Thoracic aorta (tissue), 2 donors: Measurements from ENCODE around the gene LAMC3. TPM values are rescaled to one million over a fixed set of nuclear protein-coding genes. Genes with fewer than 3 reads are reported as not detected.

Experiments
- ATAC-seq: fragments of 150-250 bp; one replicate; pipeline ENCODE4 v1.8.0; 2017; ENCODE audit warnings: low read depth; ENCODE audit not compliant: insufficient number of reproducible peaks, low FRiP score
- DNase-seq: peaks from one replicate; pipeline ENCODE4 v3.0.0-alpha.2; 2020; ENCODE audit warnings: low spot score
- H3K27ac ChIP-seq, 2 donors: fragments of 200-600 bp; sonication (generic); 1 replicate in 1 of 2; 2 replicates in 1 of 2; pipeline ENCODE4 v1.5.1; 2016; ENCODE audit warnings: mild to moderate bottlenecking in 2 of 2, moderate library complexity in 2 of 2
- H3K27me3 ChIP-seq: fragments of 200-600 bp; sonication (generic); replicated peaks from 2 replicates; pipeline ENCODE4 v1.6.0; 2016; ENCODE audit warnings: mild to moderate bottlenecking; ENCODE audit not compliant: insufficient read depth
- H3K36me3 ChIP-seq: fragments of 200-600 bp; sonication (generic); one replicate; pipeline ENCODE4 v1.5.1; 2016
- H3K4me1 ChIP-seq, 2 donors: fragments of 200-600 bp; sonication (generic); 1 replicate in 1 of 2; 2 replicates in 1 of 2; pipeline versions ENCODE4 v1.5.1 to v1.6.0; 2016; ENCODE audit warnings: low read depth in 2 of 2, mild to moderate bottlenecking in 1 of 2; ENCODE audit not compliant: control insufficient read depth in 1 of 2
- H3K4me3 ChIP-seq: fragments of 200-600 bp; sonication (generic); 2 replicates; pipeline ENCODE4 v1.5.1; 2016; ENCODE audit warnings: mild to moderate bottlenecking
- H3K9me3 ChIP-seq: fragments of 200-600 bp; sonication (generic); 2 replicates; pipeline ENCODE4 v1.5.1; 2016
- total RNA-seq, 2 donors: library from RNA; depleted of rRNA; stranded (reverse); fragments of >200 nt; gene quantifications; one replicate each; pipeline versions ENCODE4 v1.1.0 to v1.2.3, GENCODE V29; 2016
- TF ChIP-seq, protein P1 (sequence below): fragments of 200-600 bp; sonication (generic); IDR thresholded peaks from one replicate; pipeline ENCODE4 v1.5.1; 2019; ENCODE audit warnings: antibody characterized with exemption

The LAMC3 gene
- total RNA-seq, 2 donors from 2014 or later = 0.54 to 2.8 TPM

DNA sequence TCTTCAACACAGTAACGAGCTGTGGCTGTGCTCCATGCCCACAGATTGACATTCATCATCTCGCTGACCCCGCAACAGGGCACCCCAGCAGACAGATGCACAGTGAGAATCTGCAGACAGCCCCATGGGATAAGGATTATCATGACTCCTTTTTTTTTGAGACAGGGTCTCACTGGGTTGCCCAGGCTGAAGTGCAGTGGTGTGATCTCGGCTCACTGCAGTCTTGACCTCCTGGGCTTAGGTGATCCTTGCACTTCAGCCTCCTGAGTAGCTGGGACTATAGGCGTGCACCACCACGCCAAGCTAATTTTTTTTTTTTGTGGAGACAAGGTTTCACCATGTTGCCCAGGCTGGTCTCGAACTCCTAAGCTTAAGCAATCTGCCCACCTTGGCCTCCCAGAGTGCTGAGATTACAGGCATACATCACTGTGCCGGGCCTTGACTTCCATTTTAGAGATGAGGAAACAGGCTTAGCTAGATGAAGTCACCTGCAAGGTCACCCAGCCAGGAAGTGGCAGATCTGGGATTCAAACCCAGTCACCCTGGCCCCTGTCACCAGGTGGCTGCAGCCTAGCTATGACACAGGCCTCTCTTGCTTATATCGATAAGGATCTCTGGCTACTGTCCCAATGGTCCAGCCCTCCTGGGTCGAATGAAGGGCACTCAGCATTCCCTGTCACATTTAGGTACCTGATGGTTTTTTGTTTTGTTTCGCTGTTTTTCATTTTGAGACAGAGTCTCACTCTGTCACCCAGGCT is 92.4 kb downstream of the LAMC3 start:
- Histone ChIP-seq H3K27me3 (no peaks in the 10 kb centered on the region), H3K27ac (no peak overlapping the region), H3K4me1 (peaks cover 2 to 36% of the 10 kb centered on the region in 2 donors), H3K9me3 (no peaks in the 10 kb centered on the region), H3K36me3 (no peaks in the 10 kb centered on the region), H3K4me3 (no peak overlapping the region)
- DNase-seq (no peak), ATAC-seq (no peak)
- TF ChIP-seq, protein P1, sequence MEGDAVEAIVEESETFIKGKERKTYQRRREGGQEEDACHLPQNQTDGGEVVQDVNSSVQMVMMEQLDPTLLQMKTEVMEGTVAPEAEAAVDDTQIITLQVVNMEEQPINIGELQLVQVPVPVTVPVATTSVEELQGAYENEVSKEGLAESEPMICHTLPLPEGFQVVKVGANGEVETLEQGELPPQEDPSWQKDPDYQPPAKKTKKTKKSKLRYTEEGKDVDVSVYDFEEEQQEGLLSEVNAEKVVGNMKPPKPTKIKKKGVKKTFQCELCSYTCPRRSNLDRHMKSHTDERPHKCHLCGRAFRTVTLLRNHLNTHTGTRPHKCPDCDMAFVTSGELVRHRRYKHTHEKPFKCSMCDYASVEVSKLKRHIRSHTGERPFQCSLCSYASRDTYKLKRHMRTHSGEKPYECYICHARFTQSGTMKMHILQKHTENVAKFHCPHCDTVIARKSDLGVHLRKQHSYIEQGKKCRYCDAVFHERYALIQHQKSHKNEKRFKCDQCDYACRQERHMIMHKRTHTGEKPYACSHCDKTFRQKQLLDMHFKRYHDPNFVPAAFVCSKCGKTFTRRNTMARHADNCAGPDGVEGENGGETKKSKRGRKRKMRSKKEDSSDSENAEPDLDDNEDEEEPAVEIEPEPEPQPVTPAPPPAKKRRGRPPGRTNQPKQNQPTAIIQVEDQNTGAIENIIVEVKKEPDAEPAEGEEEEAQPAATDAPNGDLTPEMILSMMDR = no peak

DNA sequence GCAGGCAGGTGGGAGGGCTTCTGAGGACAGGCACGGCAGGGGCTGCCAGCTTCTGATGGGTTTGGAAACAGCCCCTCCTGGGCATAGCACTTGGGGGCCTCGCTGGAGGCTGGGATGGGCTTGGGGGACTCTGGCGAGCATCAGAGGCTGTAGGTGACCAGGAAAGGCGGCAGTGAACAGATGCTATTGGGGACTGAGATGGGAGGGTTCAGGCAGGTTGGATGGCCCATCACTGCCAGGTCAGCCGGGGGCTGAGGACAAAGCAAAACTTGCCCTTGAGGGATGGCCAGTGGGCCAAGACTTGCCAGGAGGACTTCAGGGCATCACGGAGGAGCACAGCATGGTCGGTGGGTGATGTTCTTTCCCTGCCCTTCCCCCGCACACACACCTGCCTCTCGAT is 94.0 kb downstream of the LAMC3 start:
- peaks cover 2 to 20% of the 10 kb centered on the region in 2 donors for H3K4me1 ChIP-seq
- H3K27me3 ChIP-seq = no peaks in the 10 kb centered on the region
- no peak overlapping the region for H3K27ac ChIP-seq

DNA sequence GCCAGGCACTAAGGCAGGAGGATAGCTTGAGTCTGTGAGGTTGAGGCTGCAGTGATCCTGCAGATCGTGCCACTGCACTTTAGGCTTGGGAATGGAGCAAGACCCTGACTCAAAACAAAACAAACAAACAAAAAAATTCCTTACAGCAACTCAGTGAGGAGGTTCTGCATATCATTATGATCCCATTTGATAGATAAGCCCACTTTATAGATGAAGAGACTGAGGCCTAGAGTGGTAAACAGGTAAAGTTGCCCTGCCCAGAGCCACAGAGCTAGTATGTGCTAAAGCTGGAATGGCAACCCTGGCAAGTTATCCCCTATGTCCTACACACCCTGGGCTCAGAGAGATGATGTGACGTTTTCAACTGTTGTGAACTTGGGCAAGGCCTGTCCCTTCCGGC is 94.6 kb downstream of the LAMC3 start:
- Histone ChIP-seq H3K4me1 (peaks cover 2 to 15% of the 10 kb centered on the region in 2 donors), H3K27ac (no peak overlapping the region), H3K36me3 (no peaks in the 10 kb centered on the region), H3K4me3 (no peak overlapping the region), H3K27me3 (no peaks in the 10 kb centered on the region), H3K9me3 (no peaks in the 10 kb centered on the region)
- ATAC-seq = no peak
- TF ChIP-seq, protein P1 = no peak
- no peak for DNase-seq

More for the DNA sequence above, 94.0 kb downstream of the LAMC3 start:
- H3K36me3 ChIP-seq = no peaks in the 10 kb centered on the region
- ATAC-seq = no peak
- TF ChIP-seq, protein P1 = no peak
- H3K4me3 ChIP-seq = no peak overlapping the region
- no peaks in the 10 kb centered on the region for H3K9me3 ChIP-seq
- no peak for DNase-seq

DNA sequence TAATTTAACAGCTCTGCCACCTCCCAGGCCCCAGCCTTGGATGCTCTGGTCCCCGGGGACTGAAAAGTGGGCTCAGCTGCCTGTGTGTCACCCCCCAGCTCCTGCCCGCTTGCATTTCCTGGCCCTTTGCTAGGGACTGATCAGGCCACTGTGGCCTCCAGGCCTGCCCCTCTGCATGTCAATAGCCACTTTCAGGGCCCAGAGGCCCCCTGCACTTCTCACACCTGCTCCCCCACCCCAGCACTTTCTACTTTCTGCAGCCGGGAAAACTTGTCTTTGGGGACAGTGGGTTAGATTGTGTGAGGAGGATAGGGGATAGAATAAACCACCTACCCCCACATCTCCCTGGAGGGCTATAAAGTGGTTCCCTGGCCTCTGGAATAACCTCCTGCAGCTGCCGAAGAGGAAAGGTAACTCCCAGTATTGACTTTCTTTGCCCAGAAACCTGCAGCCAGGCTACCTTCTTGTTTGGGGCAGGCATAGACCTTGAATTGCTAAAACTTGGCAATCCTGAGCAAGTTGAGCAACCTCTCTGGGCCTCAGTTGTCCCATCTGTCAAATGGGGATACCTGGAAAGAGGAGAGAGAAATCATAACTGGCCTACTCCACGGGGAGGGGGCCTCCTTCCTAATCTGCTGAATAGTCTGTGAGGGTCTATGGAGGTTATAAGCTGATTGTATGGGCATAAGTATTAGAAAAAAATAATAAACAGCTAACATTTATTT is 95.2 kb downstream of the LAMC3 start:
- peaks cover 2 to 10% of the 10 kb centered on the region in 2 donors for H3K4me1 ChIP-seq
- TF ChIP-seq, protein P1 = no peak
- H3K4me3 ChIP-seq = no peak overlapping the region

DNA sequence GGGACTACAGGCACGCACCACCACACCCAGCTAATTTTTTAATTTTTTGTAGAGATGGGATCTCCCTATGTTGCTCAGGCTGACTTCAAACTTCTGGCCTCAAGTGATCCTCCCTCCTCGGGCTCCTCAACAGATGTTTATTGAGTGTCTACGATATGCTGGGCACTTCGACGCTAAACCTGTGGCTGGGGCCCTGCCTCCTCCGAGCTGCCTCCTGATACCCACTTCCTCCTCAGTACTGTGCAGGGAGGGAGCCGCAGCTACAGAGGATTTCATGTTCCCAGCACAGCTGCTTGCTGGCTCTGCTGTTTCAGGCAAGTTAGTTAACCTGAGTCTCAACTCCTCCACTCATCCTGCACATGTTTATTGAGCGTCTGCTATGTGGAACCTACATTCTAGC is 97.0 kb downstream of the LAMC3 start:
- no peak overlapping the region for H3K27ac ChIP-seq
- no peaks in the 10 kb centered on the region for H3K27me3 ChIP-seq
- DNase-seq (no peak), ATAC-seq (no peak)
- H3K36me3 ChIP-seq = no peaks in the 10 kb centered on the region
- no peaks in the 10 kb centered on the region for H3K9me3 ChIP-seq
- H3K4me1 ChIP-seq = no peaks in the 10 kb centered on the region
- TF ChIP-seq, protein P1 = no peak
- H3K4me3 ChIP-seq = no peak overlapping the region

More for the DNA sequence above, 95.2 kb downstream of the LAMC3 start:
- H3K27me3 ChIP-seq = no peaks in the 10 kb centered on the region
- ATAC-seq (no peak), DNase-seq (no peak)
- H3K9me3 ChIP-seq = no peaks in the 10 kb centered on the region
- no peak overlapping the region for H3K27ac ChIP-seq
- no peaks in the 10 kb centered on the region for H3K36me3 ChIP-seq
